ENCODE data around the gene PIK3CB. TPM values are rescaled to one million over a fixed set of nuclear protein-coding genes. Genes with fewer than 3 reads are reported as not detected.

The PIK3CB gene
- total RNA-seq, 2 donors from 2014 or later: 27.5 to 28.9 TPM

GRCh38 chr3:138673641-138674530 is 160.8 kb downstream of the PIK3CB start:
- Histone ChIP-seq H3K4me3 (no peak overlapping the region), H3K27me3 (replicated peaks; ENCODE audit: insufficient read depth) (no peaks in the 10 kb centered on the region), H3K4me1 (replicated peaks) (no peaks in the 10 kb centered on the region), H3K36me3 (no peaks in the 10 kb centered on the region), H3K9me3 (no peaks in the 10 kb centered on the region), H3K27ac (no peak overlapping the region)
- 63% methylated on average over 4 of the region's 4 CpGs for WGBS
- no peak for DNase-seq (ENCODE audit: low spot score)
- TF ChIP-seq POLR2A (IDR thresholded peaks at IDR 0.05) (no peak), CTCF (IDR thresholded peaks at IDR 0.05) (no peak), POLR2AphosphoS5 (IDR thresholded peaks at IDR 0.05) (no peak)
- intact Hi-C loops (cut with DNase I): no loop called here

- no peaks in the 10 kb centered on the region for H3K27me3 ChIP-seq (replicated peaks; ENCODE audit: insufficient read depth)
- intact Hi-C loops (cut with DNase I): no loop called here
- no peaks in the 10 kb centered on the region for H3K9me3 ChIP-seq
- no peaks in the 10 kb centered on the region for H3K4me1 ChIP-seq (replicated peaks)
- no peak for TF ChIP-seq CTCF (IDR thresholded peaks at IDR 0.05)
- TF ChIP-seq POLR2A (IDR thresholded peaks at IDR 0.05): no peak
- TF ChIP-seq POLR2AphosphoS5 (IDR thresholded peaks at IDR 0.05): no peak
- H3K36me3 ChIP-seq: no peaks in the 10 kb centered on the region
- H3K27ac ChIP-seq: no peak overlapping the region
- DNase-seq (ENCODE audit: low spot score): no peak
- no peak overlapping the region for H3K4me3 ChIP-seq
These were observed 164.3 kb downstream of the PIK3CB start for GRCh38 chr3:138670407-138670806.

- no peak for DNase-seq (ENCODE audit: low spot score)
- intact Hi-C loops (cut with DNase I): no loop called here
- Histone ChIP-seq H3K36me3 (peaks cover 0 to 7% of the 10 kb centered on the region in 2 donors), H3K9me3 (no peaks in the 10 kb centered on the region), H3K4me3 (no peak overlapping the region), H3K4me1 (replicated peaks) (no peaks in the 10 kb centered on the region), H3K27ac (no peak overlapping the region), H3K27me3 (replicated peaks; ENCODE audit: insufficient read depth) (no peaks in the 10 kb centered on the region)
- no peak for TF ChIP-seq POLR2A (IDR thresholded peaks at IDR 0.05)
- TF ChIP-seq CTCF (IDR thresholded peaks at IDR 0.05): no peak
- TF ChIP-seq POLR2AphosphoS5 (IDR thresholded peaks at IDR 0.05): no peak
- WGBS: 47% methylated on average over 1 of the region's 1 CpG
These were observed 166.6 kb downstream of the PIK3CB start for GRCh38 chr3:138668107-138668506.

GRCh38 chr3:138657508-138657907 is 177.2 kb downstream of the PIK3CB start:
- Histone ChIP-seq H3K36me3 (peaks cover 0 to 6% of the 10 kb centered on the region in 2 donors), H3K4me3 (no peak overlapping the region), H3K4me1 (replicated peaks) (no peaks in the 10 kb centered on the region), H3K27ac (no peak overlapping the region), H3K27me3 (replicated peaks; ENCODE audit: insufficient read depth) (no peaks in the 10 kb centered on the region), H3K9me3 (no peaks in the 10 kb centered on the region)
- intact Hi-C loops (cut with DNase I): no loop called here
- no peak for TF ChIP-seq POLR2AphosphoS5 (IDR thresholded peaks at IDR 0.05)
- TF ChIP-seq POLR2A (IDR thresholded peaks at IDR 0.05): no peak
- TF ChIP-seq CTCF (IDR thresholded peaks at IDR 0.05): no peak
- WGBS: 71% methylated on average over 2 of the region's 2 CpGs
- no peak for DNase-seq (ENCODE audit: low spot score)

- no peaks in the 10 kb centered on the region for H3K4me1 ChIP-seq (replicated peaks)
- DNase-seq (ENCODE audit: low spot score): no peak
- intact Hi-C loops (cut with DNase I): no loop called here
- no peak overlapping the region for H3K4me3 ChIP-seq
- no peak for TF ChIP-seq POLR2AphosphoS5 (IDR thresholded peaks at IDR 0.05)
- no peak for TF ChIP-seq POLR2A (IDR thresholded peaks at IDR 0.05)
- TF ChIP-seq CTCF (IDR thresholded peaks at IDR 0.05): no peak
- H3K27ac ChIP-seq: no peak overlapping the region
- H3K36me3 ChIP-seq: peaks cover 0 to 15% of the 10 kb centered on the region in 2 donors
- H3K27me3 ChIP-seq (replicated peaks; ENCODE audit: insufficient read depth): no peaks in the 10 kb centered on the region
- H3K9me3 ChIP-seq: no peaks in the 10 kb centered on the region
These were observed 181.2 kb downstream of the PIK3CB start for GRCh38 chr3:138653567-138653966.

All from prostate gland (tissue), 2 donors.